ENCODE results near the gene ARL8B.

DNA sequence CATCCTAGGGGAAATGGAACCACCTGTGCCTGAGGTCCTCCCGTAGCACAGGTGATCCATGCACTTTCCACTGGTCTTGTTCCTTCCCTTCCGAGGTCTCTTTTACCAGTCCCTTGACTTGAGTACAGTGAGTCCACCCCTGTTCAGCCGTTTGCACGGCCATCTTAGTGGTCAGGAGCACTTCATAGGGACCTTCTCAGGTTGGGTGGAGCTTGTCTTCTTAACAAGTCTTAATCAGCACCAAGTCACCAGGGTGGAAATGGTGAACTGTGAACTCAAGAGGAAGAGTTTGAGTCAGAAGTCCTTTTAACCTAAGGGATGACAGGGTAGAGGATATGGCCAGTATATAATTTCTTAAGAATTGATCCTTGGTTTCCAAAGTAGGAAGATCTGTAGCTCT, 21.4 kb downstream of the ARL8B start:
- TF ChIP-seq POLR2AphosphoS5 (IDR thresholded peaks at IDR 0.05; ENCODE audit: borderline replicate concordance, low read depth, low read length) (no peak), EZH2 (IDR thresholded peaks at IDR 0.05) (no peak), FOXP2 (optimal IDR thresholded peaks at IDR 0.05; ENCODE audit: control extremely low read depth, extremely low read length, insufficient read depth) (no peak)

All from SK-N-MC (cell line).